A549 (cell line): Measurements from ENCODE around the gene HNRNPA1. TPM values are rescaled to one million over a fixed set of nuclear protein-coding genes. Genes with fewer than 3 reads are reported as not detected.

ENCODE experiments used
- ATAC-seq, 2 experiments: fragments of 200-7000 bp in 1 of 2; fragments of >200 bp in 1 of 2; cut with Nextera tagmentation in 1 of 2; cut with Tn5 transposase in 1 of 2; 3 replicates each; pipeline versions ENCODE4 v1.8.0 to v1.9.1; 2018 to 2020; ENCODE audit warnings: mild to moderate bottlenecking in 1 of 2, moderate library complexity in 1 of 2
- CTCF ChIA-PET: fragments of 300-600 bp; sonication (Branson Sonifier 250); formaldehyde crosslinking; extraction: SDS; loops from one replicate; lab custom pipeline; 2021; ENCODE audit warnings: antibody characterized with exemption, inconsistent platforms; lab: Yijun Ruan, JAX
- POLR2A ChIA-PET: fragments of 350-600 bp; formaldehyde crosslinking; extraction: SDS; loops from one replicate; lab custom pipeline; 2021; ENCODE audit warnings: antibody characterized with exemption, inconsistent platforms; lab: Yijun Ruan, JAX
- DNase-seq, 2 experiments: peaks; one replicate each; pipeline versions ENCODE4 v3.0.0 to v3.0.0-alpha.2; 2011 to 2016; ENCODE audit warnings: low read depth in 1 of 2, low spot score in 1 of 2
- FAIRE-seq: peaks from 2 replicates; lab custom pipeline; 2011; peaks lifted over from hg19 to GRCh38; lab: Jason Lieb, UNC
- H3K27ac ChIP-seq, 2 experiments: fragments of >200 bp; sonication (Bioruptor Twin); formaldehyde crosslinking; 3 replicates each; pipeline ENCODE4 v1.5.1; 2016 to 2017
- H3K4me1 ChIP-seq: fragments of >200 bp; sonication (Bioruptor Twin); formaldehyde crosslinking; 3 replicates; pipeline ENCODE4 v1.6.1; 2016
- H3K4me2 ChIP-seq: fragments of >200 bp; sonication (Bioruptor Twin); formaldehyde crosslinking; 3 replicates; pipeline ENCODE4 v1.6.1; 2016
- H3K4me3 ChIP-seq: fragments of >200 bp; sonication (Bioruptor Twin); formaldehyde crosslinking; 3 replicates; pipeline ENCODE4 v1.5.1; 2016
- H3K9me3 ChIP-seq: fragments of >200 bp; sonication (Bioruptor Twin); formaldehyde crosslinking; 3 replicates; pipeline ENCODE4 v1.6.1; 2016
- CBX2 ChIP-seq: fragments of 200-600 bp; sonication (generic); IDR thresholded peaks from 2 replicates; pipeline ENCODE4 v1.6.1; 2016; ENCODE audit warnings: low read depth, mild to moderate bottlenecking, borderline replicate concordance
- CHD2 ChIP-seq: fragments of 150-350 bp; IDR thresholded peaks from 2 replicates; pipeline ENCODE4 v1.6.1; 2014; ENCODE audit warnings: low read length; ENCODE audit not compliant: partially characterized antibody
- CHD4 ChIP-seq: fragments of 200-600 bp; sonication (generic); IDR thresholded peaks from 2 replicates; pipeline ENCODE4 v1.6.1; 2016; ENCODE audit warnings: antibody characterized with exemption, mild to moderate bottlenecking, borderline replicate concordance
- EHF ChIP-seq: fragments of 250-450 bp; sonication (Bioruptor Pico); IDR thresholded peaks from 2 replicates; pipeline ENCODE4 v1.5.0; 2020; ENCODE audit warnings: mild to moderate bottlenecking
- EHMT2 ChIP-seq: fragments of 200-600 bp; sonication (generic); IDR thresholded peaks from 2 replicates; pipeline ENCODE4 v1.6.1; 2016; ENCODE audit warnings: antibody characterized with exemption, low read depth, mild to moderate bottlenecking, moderate library complexity
- ESRRA ChIP-seq: fragments of 150-350 bp; IDR thresholded peaks from 2 replicates; pipeline ENCODE4 v1.6.1; 2014; ENCODE audit warnings: mild to moderate bottlenecking, low read length, borderline replicate concordance
- FOSB ChIP-seq: fragments of 250-450 bp; sonication (Bioruptor Pico); IDR thresholded peaks from 2 replicates; pipeline ENCODE4 v1.5.0; 2020; ENCODE audit warnings: mild to moderate bottlenecking, moderate library complexity
- FOSL2 ChIP-seq, 2 experiments: fragments of 450-650 bp in 1 of 2; fragments of >200 bp in 1 of 2; sonication (Bioruptor Twin) in 1 of 2; formaldehyde crosslinking; IDR thresholded peaks; 2 replicates each; pipeline versions ENCODE4 v1.5.0 to v1.6.1; 2016 to 2020; ENCODE audit warnings: mild to moderate bottlenecking in 1 of 2, moderate library complexity in 1 of 2
- HEYL ChIP-seq: fragments of 250-450 bp; sonication (Bioruptor Pico); IDR thresholded peaks from 2 replicates; pipeline ENCODE4 v1.8.0; 2021; ENCODE audit warnings: mild to moderate bottlenecking, moderate library complexity
- HOXB13 ChIP-seq: fragments of 250-450 bp; sonication (Bioruptor Pico); IDR thresholded peaks from 2 replicates; pipeline ENCODE4 v1.5.0; 2020; ENCODE audit warnings: low read depth, mild to moderate bottlenecking, moderate library complexity
- KDM1A ChIP-seq: fragments of 200-600 bp; sonication (generic); IDR thresholded peaks from 2 replicates; pipeline ENCODE4 v1.6.1; 2016; ENCODE audit warnings: low read depth, mild to moderate bottlenecking
- KDM5A ChIP-seq: fragments of 200-600 bp; sonication (generic); IDR thresholded peaks from 2 replicates; pipeline ENCODE4 v1.6.1; 2016; ENCODE audit warnings: antibody characterized with exemption, mild to moderate bottlenecking
- NPAS2 ChIP-seq: fragments of 250-450 bp; sonication (Bioruptor Pico); IDR thresholded peaks from 2 replicates; pipeline ENCODE4 v1.8.0; 2022; ENCODE audit warnings: mild to moderate bottlenecking, moderate library complexity, borderline replicate concordance
- PHF8 ChIP-seq: fragments of 200-600 bp; sonication (generic); IDR thresholded peaks from 2 replicates; pipeline ENCODE4 v1.6.1; 2016; ENCODE audit warnings: low read depth, mild to moderate bottlenecking, antibody characterized with exemption, moderate library complexity, borderline replicate concordance
- RAD21 ChIP-seq, 2 experiments: fragments of >200 bp in 1 of 2; sonication (Bioruptor Twin) in 1 of 2; formaldehyde crosslinking in 1 of 2; IDR thresholded peaks in 1 of 2; conservative IDR thresholded peaks in 1 of 2; 2 replicates in 1 of 2; 3 replicates in 1 of 2; pipeline ENCODE4 v1.6.1; 2012 to 2018; ENCODE audit warnings: inconsistent platforms in 1 of 2
- REST ChIP-seq: fragments of 200-600 bp; sonication (generic); IDR thresholded peaks from 2 replicates; pipeline ENCODE4 v1.6.1; 2016; ENCODE audit warnings: antibody characterized with exemption, mild to moderate bottlenecking, moderate library complexity
- SREBF2 ChIP-seq: fragments of 450-650 bp; IDR thresholded peaks from 2 replicates; pipeline ENCODE4 v1.6.1; 2014; ENCODE audit warnings: mild to moderate bottlenecking, moderate library complexity
- ZSCAN20 ChIP-seq: fragments of 250-450 bp; sonication (Bioruptor Pico); IDR thresholded peaks from 2 replicates; pipeline ENCODE4 v1.8.0; 2022; ENCODE audit warnings: mild to moderate bottlenecking, moderate library complexity
- WGBS: methylation state at CpG from one replicate; pipeline ENCODE4 v1.1.6; 2017; ENCODE audit errors: missing lambda C conversion rate; 5-methylcytosine and 5-hydroxymethylcytosine counted together
- polyA plus RNA-seq, 4 experiments: library from polyadenylated mRNA; depleted of rRNA in 3 of 4; stranded (reverse); fragments of >200 nt; fragmentation: RNase III in 1 of 4; extraction: RNeasy Plus Mini Kit Qiagen cat#74134 plus additional on column Dnase treatment in 1 of 4; gene quantifications; 2 replicates in 3 of 4; 3 replicates in 1 of 4; pipeline ENCODE4 v1.2.3, GENCODE V29; 2011 to 2017
- TF ChIP-seq, protein P1 (sequence below): fragments of 450-650 bp; IDR thresholded peaks from 2 replicates; pipeline ENCODE4 v1.6.1; 2014; ENCODE audit warnings: antibody characterized with exemption
- TF ChIP-seq, protein P2 (sequence below): fragments of >200 bp; sonication (Bioruptor Twin); formaldehyde crosslinking; IDR thresholded peaks from 3 replicates; pipeline ENCODE4 v1.6.1; 2016

HNRNPA1 gene
- polyA plus RNA-seq, 2 of the 4 experiments (the other 2 are of a cell fraction): 880 to 1,479 TPM

DNA sequence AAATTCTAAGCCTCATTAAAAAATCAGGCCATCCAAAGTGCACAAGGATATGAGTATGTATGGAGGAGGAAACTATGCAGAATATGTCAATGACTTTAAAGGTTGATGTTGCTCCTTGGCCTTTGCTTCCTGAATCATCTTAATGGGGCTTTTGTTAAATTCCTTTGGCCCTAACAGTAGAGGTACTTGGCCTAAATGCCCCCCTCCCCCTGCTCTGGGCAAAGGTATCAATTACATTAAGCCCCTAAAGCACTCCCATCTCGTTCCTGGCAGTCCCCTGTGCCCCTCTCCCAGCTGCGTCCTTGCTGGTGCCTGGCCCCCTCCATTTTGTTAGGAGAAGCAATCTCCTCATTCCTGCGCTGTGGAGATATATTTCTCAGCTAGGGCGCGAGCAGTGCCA, 49.2 kb downstream of the HNRNPA1 start:
- ATAC-seq: no peak
- H3K4me1 ChIP-seq: peaks cover 49% of the 10 kb centered on the region
- no peaks in the 10 kb centered on the region for H3K9me3 ChIP-seq
- 84% methylated on average over 5 of the region's 5 CpGs for WGBS
- DNase-seq: no peak
- H3K4me2 ChIP-seq: peak overlapping the region; percentile 19; the same call in 1 of the 3 replicates
- ChIA-PET CTCF (interaction anchor here (0.9 to 10.2 kb wide), 10 partner anchors 5 to 109 kb away, joined by 3 to 100 read pairs (median 4); no protein-coding TSS in a partner anchor), POLR2A (no interaction called here)
- H3K4me3 ChIP-seq: no peak overlapping the region
- FAIRE-seq: no peak
- H3K27ac ChIP-seq: 0 out of 6 replicates have a peak overlapping the region, but pooled peaks of 1 of the 2 experiments have one; percentile 22
- TF ChIP-seq FOSL2 (IDR thresholded peaks at IDR 0.05) (no peak), FOSL2 (CRISPR knock-in tag; IDR thresholded peaks at IDR 0.05) (no peak), PHF8 (no peak), HOXB13 (CRISPR knock-in tag) (no peak), FOSB (no peak), EHF (CRISPR knock-in tag) (no peak)
- TF ChIP-seq, protein P1, sequence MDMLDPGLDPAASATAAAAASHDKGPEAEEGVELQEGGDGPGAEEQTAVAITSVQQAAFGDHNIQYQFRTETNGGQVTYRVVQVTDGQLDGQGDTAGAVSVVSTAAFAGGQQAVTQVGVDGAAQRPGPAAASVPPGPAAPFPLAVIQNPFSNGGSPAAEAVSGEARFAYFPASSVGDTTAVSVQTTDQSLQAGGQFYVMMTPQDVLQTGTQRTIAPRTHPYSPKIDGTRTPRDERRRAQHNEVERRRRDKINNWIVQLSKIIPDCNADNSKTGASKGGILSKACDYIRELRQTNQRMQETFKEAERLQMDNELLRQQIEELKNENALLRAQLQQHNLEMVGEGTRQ: no peak

GRCh38 chr12:54330442-54330841, 49.9 kb downstream of the HNRNPA1 start:
- ChIA-PET POLR2A (interaction anchor here (0.8 kb wide), 1 partner anchor 19 kb away, joined by 6 read pairs; no protein-coding TSS in a partner anchor), CTCF (interaction anchor here (0.6 to 2.4 kb wide), 7 partner anchors 11 to 82 kb away, joined by 3 to 7 read pairs (median 3); no protein-coding TSS in a partner anchor)
- TF ChIP-seq KDM1A (no peak), ESRRA (no peak), HEYL (no peak), KDM5A (no peak), CHD2 (no peak), REST (no peak), SREBF2 (no peak), EHMT2 (no peak), CHD4 (no peak), CBX2 (no peak), ZSCAN20 (CRISPR knock-in tag) (no peak), RAD21 (conservative IDR thresholded peaks at IDR 0.05 in 1 of 2, IDR thresholded peaks at IDR 0.05 in 1 of 2) (no peak), NPAS2 (CRISPR knock-in tag) (no peak)
- TF ChIP-seq, protein P2, sequence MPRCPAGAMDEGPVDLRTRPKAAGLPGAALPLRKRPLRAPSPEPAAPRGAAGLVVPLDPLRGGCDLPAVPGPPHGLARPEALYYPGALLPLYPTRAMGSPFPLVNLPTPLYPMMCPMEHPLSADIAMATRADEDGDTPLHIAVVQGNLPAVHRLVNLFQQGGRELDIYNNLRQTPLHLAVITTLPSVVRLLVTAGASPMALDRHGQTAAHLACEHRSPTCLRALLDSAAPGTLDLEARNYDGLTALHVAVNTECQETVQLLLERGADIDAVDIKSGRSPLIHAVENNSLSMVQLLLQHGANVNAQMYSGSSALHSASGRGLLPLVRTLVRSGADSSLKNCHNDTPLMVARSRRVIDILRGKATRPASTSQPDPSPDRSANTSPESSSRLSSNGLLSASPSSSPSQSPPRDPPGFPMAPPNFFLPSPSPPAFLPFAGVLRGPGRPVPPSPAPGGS: no peak
- no peak for DNase-seq
- 97% methylated on average over 3 of the region's 3 CpGs for WGBS
- Histone ChIP-seq H3K27ac (peak overlapping the region in 1 of 2 experiments; percentile 4; a peak in 1 of 6 replicates), H3K4me3 (no peak overlapping the region), H3K4me2 (peak overlapping the region; percentile 19), H3K9me3 (no peaks in the 10 kb centered on the region), H3K4me1 (peaks cover 51% of the 10 kb centered on the region)
- ATAC-seq: no peak
- no peak for FAIRE-seq
